Measurements from ENCODE around the gene GNAQ.

DNA sequence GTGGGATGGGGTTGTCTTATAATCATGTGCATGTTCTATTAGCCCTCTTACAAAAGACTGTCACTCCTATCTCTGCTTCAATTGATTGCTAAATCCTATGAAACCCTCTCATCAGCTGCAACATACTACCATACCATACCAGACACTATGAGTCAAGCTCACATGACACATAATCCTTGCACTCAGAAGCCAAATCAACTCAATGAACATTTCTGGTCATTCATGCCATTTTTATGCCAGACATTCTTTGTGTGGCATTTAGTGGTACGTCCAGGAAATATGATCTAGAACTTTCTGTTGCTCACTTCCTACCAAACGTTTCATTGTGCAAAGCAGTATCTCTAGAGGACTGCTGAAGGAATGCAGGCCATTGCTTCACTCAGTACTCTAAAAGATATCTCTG is 224.3 kb downstream of the GNAQ start:
- TF ChIP-seq, protein P1, sequence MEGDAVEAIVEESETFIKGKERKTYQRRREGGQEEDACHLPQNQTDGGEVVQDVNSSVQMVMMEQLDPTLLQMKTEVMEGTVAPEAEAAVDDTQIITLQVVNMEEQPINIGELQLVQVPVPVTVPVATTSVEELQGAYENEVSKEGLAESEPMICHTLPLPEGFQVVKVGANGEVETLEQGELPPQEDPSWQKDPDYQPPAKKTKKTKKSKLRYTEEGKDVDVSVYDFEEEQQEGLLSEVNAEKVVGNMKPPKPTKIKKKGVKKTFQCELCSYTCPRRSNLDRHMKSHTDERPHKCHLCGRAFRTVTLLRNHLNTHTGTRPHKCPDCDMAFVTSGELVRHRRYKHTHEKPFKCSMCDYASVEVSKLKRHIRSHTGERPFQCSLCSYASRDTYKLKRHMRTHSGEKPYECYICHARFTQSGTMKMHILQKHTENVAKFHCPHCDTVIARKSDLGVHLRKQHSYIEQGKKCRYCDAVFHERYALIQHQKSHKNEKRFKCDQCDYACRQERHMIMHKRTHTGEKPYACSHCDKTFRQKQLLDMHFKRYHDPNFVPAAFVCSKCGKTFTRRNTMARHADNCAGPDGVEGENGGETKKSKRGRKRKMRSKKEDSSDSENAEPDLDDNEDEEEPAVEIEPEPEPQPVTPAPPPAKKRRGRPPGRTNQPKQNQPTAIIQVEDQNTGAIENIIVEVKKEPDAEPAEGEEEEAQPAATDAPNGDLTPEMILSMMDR (IDR thresholded peaks at IDR 0.05), result no peak
- TF ChIP-seq POLR2A (IDR thresholded peaks at IDR 0.05), result no peak

Data from body of pancreas (tissue), 4 donors.